ENCODE results near the gene C1orf116.

The C1orf116 gene

DNA sequence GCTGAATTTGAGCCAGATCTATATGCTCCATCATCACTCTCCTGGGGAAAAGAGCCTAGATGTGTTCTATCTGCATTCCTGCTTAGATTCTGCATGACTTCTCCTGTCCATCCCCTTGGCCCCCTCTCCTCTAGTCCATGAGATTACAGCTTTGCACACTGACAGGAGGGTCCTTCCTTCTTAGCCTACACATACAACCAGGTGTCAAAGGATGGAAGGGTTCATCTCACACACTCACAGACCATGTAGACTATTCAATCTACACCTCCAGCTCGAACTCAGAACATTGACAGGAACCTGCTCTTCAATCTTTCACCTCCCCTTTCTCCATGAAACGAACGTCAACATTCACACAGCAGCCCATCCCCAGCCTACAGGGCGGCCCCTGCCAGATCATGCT lies 13.8 kb downstream of the C1orf116 start:
- no peak for DNase-seq

DNA sequence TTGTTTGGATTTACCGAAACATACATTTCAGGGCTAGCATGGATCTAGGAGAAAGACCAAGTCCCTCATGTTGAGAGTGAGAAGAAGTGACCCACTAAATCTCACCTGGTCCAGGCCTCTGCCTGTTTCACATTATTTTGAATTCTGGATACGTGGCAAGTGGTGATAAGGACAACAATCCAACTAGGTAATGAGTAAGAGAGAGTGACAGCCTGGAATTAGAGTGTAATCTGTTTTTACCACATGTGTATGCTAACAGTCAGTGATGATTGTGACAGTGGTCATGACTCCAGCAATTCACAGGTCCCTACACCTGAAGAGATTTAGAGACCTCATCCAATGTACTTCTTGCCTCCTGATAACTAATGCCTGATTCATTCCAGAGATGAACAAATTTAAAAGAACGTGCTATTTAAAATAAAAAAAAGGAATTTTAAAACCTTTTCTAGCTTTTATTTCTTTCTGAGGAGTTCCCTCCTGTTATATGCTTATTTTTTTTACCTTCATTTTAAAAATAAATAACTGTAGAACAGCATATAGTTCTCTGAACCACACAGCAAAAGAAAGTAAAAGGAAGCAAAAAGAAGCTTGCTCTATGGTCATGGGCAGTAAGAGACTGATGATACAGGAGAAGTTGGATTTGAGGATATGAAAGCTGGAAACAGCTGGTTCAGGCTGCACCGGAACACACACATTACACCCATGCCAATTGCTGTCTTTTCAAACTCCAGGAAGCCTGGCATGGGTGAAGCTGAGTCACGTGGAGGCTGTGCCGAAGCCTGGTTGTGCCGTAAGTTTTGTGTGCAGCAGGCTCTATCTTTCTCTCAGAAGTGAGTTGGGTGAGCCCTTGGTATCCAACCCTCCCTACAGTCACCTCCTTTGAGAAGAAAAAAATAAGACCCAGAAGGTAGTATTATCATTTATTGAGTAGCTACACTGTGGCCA lies 14.7 kb downstream of the C1orf116 start:
- DNase-seq = no peak

DNA sequence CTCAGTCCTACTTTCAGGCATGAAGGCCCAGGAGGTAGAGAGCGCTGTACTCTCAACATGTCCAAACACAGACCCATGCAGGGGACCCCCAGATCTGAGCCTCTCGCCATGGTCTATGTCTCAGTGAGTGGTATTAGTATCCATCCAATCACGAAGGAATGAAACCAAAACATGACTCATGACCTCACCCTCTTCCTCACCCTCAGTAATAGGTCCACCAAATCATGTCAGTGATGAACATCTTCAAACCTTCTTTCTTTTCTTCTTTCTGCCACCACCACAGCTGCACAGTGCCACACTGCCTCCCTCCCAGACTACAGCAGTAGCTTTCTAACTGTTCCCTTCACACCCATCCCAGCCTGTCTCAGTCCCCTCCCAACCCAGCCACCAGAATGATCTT lies 16.8 kb downstream of the C1orf116 start:
- no peak for DNase-seq

DNA sequence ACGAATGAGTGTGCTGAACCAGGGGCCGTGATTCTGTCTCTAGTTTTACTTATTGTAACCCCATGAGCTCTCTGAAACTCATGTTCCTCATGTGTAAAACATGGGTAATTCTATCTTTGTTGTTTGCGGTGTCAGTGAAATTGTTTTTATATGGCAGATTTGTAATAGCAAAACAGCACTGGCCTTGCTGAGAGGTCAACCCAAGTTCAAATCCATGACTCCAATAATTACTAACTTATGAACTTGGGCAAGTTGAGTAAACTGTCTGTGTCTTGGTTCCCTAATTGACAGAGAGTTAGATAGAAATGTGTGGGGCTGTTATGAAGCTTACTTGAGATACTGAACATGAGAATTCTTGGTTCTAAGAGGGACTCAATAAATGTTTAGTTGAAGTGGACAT lies 17.8 kb downstream of the C1orf116 start:
- DNase-seq = no peak

DNA sequence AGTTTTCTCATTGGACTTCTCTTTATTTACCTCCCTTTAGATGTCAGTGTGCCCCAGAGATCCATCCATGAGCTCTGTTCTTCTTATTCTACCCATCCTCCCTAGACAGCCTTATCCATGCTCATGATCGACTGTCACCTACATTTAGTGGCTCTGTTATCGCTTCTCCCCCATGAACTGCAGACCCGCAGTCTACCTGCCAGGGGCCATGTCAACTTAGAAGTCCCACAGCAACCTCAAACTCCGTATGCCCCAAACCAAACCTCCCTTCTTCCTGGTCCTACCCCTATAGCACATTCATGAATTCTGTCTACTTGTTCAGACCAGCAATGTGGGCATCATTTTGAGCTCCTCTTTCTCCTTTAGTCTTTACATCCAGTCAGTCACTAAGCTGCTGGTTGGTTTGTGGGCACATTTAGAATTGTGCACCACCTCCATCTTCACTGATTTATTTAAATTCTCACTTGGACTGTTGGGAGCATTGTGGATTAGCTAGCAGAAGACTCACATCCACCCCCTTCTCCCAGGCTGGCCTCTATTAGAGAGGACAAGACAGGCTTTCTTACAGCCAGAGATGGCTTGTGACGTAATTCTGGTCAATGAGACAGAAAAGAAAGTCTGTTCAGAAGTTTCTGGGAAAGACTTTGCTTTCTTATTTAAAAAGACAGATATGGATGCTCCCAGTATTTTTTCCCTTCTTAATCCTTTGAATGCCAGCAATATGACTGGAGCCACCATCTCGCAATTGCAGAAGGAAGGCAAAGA lies 19.1 kb downstream of the C1orf116 start:
- no peak for DNase-seq

DNA sequence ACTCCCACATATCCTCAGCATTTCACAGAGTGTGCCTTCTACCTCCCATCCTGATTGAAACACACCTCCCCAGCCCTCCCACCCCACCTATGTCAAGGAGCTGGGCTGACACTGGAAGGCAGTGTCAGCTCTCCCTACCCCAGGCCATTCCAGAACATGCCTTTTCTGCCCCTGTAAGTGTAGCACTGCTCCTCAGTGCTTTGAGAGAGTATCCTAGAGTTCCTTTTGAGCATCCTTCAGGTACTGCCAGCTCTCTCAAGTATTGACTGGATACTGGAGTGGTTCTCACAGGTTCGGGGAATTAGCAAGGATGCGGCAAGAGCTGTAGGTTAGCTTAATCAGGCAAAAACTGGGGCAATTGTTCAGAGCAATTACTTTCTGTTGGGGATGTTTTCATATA lies 21.8 kb downstream of the C1orf116 start:
- no peak for DNase-seq

DNA sequence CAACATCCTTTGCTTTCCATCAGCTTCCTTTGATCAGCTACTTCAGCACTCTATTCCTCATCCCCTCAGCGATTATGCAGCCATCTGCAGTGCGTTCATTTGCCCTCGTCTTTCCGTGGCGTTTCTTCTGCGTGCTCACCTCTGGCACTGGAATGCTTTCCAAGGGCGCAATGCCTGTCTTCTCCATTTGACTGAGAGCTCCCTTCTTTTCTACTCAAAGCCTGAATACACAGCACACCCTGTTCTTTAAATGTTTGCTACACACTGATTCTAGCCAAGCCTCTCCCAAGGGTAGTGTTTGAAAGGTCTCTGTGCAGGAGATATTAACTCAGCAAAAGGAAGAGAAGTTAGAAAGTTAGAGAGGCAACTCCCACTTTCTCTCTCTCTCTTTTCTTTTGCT lies 22.6 kb downstream of the C1orf116 start:
- no peak for DNase-seq

DNA sequence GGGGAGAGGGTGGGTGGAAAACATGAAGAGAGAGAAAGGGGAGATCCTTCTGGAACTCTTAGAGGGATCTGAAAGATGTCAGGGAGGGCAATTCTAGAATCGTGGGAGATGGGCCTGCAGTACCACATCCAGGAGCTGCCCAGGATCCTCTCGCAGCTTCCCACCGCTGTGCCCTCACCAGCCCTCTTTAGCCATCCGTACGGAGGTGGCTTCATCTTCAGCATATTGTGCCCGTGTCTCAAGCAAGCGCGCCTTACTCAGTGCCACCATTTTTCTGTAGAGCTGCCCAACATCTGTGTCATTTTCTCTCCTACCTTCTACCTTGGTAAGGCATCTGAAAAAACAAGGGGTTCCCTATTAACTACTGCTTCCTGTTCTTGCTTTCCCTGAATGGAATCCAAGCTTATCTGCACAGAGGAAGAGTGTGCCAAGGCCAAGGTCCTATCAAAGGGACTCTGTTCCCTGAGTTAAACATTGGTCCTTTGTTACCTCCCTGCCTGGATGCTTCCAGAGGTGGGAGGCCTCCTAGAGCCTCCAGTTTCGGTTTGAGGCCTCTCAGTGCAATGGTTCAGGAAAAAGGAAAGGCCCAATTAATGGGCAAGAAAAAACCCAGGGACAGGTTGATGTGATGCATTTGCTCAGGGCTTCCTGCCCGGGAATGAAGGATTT lies 23.2 kb downstream of the C1orf116 start:
- no peak for DNase-seq

DNA sequence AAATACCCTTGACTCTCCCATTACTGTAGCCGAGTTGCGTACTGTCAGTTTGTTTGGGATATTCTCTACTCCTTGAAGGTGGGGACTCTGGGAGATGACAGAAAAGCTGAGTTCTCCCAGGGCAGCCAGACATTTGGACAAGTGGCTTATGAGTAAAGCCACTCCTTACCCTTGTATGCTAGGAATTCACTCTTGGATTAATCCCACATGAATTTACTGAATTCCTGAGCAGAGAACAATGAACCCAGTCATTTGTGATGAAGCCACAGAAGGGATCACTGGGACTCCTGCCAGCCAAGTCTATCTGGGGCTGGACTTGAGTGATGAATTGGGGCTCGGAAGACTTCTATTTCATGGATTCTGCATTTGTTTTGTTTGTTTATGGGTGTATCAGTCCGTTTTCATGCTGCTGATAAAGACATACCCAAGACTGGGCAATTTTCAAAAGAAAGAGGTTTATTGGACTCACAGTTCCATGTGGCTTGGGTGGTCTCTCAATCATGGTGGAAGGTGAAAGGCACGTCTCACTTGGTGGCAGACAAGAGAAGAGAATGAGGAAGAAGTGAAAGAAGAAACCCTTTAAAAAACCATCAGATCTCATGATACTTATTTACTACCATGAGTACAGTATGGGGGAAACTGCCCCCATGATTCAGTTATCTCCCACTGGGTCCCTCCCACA lies 25.1 kb downstream of the C1orf116 start:
- DNase-seq = peak; percentile 59

DNA sequence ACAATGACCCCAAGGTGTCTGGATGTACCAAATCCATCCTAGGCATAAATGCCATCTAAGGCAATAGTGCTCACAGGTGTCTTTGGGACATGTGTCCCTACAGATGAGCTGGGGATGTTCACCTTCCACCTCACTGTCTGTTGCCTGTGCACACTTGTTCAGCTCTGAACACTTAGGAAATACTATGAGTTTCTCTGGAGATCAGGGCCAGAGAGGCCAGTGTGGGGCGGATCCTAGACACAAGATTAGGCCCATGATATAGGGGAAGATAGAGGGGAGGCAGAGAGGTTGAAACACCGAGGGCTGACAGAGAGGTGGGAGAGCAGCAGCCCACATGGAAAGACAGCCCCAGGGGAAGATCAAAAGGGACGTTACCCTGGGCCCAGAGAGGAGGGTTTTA lies 25.6 kb downstream of the C1orf116 start:
- DNase-seq = no peak

DNA sequence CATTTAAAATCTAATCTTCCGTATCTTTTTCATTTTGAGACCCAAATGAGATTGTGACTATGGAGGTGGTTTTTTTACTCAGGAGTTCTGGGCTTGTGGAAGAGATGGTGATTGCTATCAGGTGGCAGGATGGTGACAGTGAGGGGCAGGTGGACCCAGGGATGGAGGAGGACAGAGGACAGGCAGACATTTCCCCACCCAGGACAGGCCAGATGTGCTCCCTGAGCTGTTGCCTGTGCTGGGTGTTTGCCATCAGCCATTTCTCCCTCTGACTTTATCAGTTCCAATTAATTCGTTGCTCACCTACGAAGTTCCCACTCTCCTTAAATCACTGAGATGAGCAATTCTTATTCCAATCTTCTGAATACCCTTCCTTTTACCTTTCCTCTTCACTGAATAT lies 26.5 kb downstream of the C1orf116 start:
- no peak for DNase-seq

DNA sequence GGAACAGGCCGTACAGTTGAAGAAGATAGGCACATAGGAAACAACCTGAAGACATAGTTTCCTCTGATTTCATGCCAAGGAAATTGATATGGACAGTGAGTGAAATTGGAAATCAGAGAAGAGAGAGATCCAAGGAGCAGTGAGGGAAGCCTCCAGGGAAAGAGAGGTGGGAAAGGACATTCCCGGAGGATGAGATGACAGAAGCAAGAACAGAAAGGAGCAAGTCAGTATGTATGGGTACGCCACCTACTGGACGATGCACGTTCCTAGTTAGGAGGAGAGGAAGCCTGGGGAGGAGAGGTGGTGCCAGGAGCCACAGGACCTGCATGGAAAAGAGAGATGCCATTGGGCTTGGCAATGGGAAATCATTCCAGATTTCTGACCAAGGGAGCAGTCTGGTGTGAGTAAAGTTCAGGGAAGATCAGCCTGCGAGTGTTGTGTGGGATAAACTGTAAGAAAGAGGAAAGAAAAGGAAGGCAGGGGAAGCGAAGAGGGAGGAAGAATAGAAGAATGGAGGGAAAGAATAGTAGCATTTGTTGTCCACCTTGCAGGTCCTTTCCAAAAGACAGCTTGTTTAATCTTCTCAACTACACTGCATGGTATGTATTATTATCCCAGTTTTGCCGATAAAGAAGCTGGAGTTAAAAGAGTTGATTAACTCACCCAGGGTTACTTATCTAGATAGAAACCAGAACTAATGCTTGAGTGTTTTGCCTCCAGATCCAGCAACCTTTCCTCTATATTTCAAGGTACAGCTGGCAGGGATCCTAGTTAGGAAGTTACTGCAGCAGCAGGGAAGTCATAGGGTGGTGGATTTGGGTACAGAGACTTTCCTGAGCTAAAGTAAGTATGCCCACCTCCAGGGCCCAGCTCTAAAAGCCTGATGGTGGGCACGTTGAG lies 27.4 kb downstream of the C1orf116 start:
- peak; percentile 64 for DNase-seq

DNA sequence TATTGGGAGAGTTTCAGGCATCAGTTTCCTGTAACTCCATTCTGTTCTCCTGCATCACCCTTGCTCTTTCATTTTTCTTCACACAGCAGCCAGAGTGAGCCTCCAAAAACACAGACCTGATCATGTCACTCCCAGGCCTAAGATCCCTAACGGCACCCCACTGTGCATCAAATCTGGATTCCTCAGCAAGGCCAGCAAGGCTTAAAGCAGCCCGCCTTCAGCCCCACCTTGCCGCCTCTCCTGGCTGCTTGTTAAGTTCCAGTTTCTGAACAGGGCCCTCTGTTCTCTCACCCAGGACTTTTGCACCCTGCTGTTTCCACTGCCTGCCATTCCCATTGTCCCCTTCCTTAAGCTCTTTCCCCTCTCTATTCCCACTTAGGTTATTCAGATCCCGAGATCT lies 29.3 kb downstream of the C1orf116 start:
- no peak for DNase-seq

DNA sequence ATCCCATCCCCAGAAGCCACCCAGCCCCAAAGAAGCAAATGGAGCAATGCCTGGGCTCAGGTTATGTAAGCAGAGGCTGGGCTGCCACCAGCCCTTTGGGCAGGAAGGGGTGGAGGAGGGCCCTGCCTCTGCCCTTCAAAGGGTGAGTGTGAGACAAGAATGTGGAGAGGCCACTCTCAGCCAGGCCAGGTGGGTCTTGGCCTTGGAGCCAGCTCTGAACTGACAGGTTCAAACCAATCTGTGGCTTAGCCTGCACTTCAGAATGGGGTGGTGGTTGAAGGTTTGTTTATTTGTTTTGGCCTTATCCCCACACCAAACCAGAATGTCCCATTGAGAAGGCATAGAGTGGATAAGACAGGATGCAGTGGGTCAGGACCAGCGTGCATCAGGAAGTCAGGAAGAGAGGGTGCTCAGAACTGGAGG lies 29.8 kb downstream of the C1orf116 start:
- no peak for DNase-seq

DNA sequence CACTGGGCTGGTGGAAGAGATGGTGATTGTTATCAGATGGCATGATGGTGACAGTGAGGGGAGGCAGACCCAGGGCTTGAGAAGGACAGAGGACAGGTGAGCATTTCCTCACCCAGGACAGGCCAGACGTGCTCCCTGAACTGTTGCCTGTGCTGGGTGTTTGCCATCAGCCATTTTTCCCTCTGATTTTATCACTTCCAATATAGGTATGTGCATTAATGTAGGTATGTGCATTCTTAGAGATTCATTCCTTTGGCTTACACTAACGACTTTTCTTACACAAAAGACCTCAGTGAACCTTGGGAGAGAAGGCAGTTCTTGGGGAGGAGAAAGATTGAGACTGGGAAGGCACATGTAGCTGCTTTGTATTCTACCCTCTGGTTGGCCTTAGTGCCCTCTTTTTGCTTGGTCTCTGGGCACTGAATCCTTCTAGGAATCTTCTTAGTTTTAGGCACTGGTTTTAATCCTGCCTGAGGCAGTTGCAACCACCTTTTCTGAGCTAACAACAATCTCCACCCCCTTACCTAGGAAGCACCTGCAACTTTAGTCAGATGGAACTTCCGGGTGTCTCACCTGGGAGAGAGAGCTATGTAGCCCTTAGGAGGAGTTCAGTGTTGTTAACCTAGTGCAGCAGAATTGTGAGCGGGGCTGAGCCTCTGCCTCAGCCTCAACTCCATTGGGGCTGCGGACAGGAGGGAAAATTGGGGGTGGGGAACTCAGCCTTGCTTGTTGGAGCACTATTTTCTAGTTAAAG lies 30.9 kb downstream of the C1orf116 start:
- DNase-seq = no peak

DNA sequence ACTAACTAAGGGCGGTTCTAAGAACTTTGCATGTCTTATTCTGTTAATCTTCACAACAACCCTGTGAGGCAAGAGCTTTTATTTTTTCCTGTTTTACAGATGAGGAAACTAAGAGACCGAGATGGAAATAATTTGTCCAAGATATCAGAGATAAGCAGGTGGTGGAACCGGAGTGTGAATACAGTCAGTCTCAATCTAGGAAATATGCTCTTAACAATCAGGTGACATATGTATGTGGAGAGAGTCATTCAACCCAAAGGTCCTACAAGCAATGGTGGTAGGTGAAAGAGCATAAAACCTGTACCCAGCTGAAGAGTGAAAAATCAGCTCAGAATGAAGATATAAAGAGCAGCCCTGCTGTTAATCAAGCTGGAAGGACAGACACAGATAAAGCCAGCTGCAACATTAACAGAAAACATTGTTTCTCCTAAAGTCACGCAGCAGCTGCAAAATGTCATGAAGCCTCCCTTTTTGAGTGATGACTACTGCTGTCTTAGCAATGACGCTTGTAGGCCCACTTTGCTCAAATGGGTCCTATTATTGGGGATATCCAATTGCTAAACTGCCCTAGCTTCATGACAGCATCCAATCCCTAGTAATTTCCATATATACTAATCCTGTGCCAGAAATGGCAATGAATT lies 31.8 kb downstream of the C1orf116 start:
- DNase-seq = no peak

DNA sequence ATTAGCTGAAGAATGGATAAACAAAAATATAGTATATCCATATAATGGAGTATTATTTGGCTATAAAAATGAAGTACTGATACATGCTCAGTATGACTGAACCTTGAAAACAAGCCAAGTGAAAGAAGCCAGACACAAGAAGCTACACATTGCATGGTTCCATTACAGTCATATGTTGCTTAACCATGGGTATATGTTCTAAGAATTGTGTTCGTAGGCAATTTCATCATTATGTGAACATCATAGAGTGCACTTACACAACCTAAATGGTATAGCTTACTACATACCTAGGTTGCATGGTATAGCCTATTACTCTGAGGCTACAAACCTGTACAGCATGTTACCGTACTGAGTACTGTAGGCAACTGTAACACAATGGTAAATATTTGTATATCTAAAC lies 33.7 kb downstream of the C1orf116 start:
- no peak for DNase-seq

DNA sequence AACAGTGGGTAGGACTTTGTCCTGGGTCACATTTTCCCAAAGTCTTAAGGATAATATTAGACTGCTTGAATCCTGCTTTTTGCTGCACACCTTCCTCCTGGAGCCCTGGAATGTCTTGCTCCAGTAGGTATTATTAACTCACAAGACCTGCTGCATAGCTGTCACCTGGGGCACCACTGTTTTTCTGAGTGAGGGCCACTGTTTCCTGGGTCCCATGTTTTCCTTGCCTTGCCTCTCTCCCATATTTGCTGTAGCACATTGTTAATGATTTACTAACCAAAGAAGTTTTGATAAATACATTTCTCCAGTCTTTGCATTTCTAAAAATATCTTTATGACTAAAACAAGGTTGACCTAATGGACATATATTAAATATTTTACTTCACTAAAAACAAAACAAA lies 39.8 kb downstream of the C1orf116 start:
- DNase-seq = no peak

DNA sequence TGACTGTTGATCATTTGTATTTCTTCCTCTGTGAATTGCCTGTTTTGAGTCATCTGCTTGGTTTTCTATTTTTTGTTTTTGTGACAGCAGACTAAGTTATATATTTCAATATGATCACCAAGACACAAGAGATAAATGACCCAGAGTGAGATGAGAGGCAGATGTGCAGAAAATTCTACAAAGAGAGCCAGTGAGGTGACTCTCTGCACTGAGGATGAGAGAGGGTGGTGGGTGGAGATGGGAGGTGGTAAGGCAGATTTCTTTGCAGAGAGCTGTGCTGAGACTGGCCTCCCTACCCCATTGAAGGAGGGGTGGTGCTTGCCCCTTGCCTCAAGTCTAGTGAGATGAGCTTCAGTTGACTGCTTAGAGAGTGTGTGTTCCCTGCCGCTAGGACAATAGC lies 44.7 kb downstream of the C1orf116 start:
- no peak for DNase-seq

DNA sequence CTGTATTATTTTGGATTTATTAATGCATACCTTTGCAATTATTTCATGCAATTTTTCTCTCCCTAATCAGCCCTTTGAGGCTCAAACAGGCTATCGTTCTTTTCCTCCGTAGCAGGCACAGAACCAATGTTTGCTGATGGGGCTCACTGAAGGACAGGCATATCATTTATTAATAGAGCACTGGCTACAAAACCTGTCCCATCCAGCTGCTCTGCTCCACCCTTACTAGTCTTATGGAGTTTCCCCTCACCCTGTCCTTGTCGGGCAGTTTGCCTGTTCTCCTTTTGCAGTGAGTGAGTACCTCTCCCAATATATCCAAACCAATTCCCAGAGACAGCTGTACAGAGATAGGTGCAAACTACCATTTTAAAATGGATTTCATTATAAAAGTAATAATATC lies 45.7 kb downstream of the C1orf116 start:
- no peak for DNase-seq

DNA sequence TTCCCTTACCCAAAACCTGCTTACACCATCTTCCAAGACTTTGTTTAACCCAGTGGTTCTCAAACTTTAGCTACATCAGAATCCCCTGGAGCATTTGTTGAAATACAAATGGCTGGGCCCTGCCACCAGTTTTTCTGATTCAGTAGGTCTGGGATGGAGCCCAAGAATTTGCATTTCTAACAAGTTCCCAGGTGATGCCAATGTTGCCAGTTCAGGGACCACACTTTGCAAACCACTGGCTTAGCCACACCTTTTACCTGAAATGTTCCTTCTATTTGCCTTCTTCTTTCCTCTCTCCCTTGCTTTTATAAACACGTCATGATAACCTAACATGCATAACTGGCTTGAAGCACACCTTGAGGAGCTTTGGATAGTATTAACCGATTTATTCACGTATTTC lies 46.2 kb downstream of the C1orf116 start:
- no peak for DNase-seq
